Upper lobe of left lung (tissue), 4 donors: Measurements from ENCODE around the gene CACNG7.

ENCODE experiments used
- POLR2A ChIP-seq, 4 donors: fragments of 450-650 bp; IDR thresholded peaks; one replicate each; pipeline ENCODE4 v1.5.1; 2016 to 2017; ENCODE audit warnings: antibody characterized with exemption in 4 of 4, mild to moderate bottlenecking in 2 of 4
- POLR2AphosphoS5 ChIP-seq, 2 donors: sonication (generic); formaldehyde crosslinking; IDR thresholded peaks; one replicate each; pipeline ENCODE4 v1.5.1; 2017; ENCODE audit warnings: antibody characterized with exemption in 2 of 2
- TF ChIP-seq, protein P1 (sequence below), 6 experiments: fragments of 450-650 bp in 4 of 6; fragments of 200-600 bp in 2 of 6; sonication (generic) in 2 of 6; IDR thresholded peaks; one replicate each; pipeline ENCODE4 v1.5.1; 2016 to 2019; ENCODE audit warnings: antibody characterized with exemption in 6 of 6

DNA sequence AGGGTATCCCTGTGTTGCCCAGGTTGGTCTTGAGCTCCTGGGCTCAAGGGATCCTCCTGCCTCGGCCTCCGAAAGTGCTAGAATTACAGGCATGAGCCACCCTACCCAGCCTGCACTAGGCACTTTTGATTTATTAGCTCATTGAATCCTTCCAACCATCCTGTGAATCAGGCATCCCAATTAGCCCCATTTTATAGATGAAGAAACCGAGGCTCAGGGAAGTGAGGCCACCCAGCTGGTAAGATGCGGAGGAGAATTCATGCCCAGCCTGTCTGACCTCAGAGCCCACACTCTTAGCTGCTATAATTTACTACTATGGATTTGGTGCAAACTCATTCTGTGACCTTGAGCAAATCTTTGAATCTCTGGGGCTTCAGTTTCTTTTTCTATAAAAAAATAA, 35.9 kb downstream of the CACNG7 start:
- TF ChIP-seq, protein P1, sequence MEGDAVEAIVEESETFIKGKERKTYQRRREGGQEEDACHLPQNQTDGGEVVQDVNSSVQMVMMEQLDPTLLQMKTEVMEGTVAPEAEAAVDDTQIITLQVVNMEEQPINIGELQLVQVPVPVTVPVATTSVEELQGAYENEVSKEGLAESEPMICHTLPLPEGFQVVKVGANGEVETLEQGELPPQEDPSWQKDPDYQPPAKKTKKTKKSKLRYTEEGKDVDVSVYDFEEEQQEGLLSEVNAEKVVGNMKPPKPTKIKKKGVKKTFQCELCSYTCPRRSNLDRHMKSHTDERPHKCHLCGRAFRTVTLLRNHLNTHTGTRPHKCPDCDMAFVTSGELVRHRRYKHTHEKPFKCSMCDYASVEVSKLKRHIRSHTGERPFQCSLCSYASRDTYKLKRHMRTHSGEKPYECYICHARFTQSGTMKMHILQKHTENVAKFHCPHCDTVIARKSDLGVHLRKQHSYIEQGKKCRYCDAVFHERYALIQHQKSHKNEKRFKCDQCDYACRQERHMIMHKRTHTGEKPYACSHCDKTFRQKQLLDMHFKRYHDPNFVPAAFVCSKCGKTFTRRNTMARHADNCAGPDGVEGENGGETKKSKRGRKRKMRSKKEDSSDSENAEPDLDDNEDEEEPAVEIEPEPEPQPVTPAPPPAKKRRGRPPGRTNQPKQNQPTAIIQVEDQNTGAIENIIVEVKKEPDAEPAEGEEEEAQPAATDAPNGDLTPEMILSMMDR (IDR thresholded peaks at IDR 0.05) = no peak
- TF ChIP-seq POLR2A (IDR thresholded peaks at IDR 0.05) (no peak), POLR2AphosphoS5 (IDR thresholded peaks at IDR 0.05) (no peak)
